Suprapubic skin (tissue), 3 donors: ENCODE measurements around the gene SERPINA9.

Experiments
- EP300 ChIP-seq: sonication (generic); formaldehyde crosslinking; IDR thresholded peaks from one replicate; pipeline ENCODE4 v1.6.1; 2017; ENCODE audit warnings: antibody characterized with exemption
- TF ChIP-seq, protein P1 (sequence below), 2 donors: fragments of 200-600 bp in 1 of 2; fragments of 450-650 bp in 1 of 2; sonication (generic) in 1 of 2; IDR thresholded peaks; one replicate each; pipeline ENCODE4 v1.5.1; 2016 to 2019; ENCODE audit warnings: antibody characterized with exemption in 2 of 2, mild to moderate bottlenecking in 1 of 2, moderate library complexity in 1 of 2

DNA sequence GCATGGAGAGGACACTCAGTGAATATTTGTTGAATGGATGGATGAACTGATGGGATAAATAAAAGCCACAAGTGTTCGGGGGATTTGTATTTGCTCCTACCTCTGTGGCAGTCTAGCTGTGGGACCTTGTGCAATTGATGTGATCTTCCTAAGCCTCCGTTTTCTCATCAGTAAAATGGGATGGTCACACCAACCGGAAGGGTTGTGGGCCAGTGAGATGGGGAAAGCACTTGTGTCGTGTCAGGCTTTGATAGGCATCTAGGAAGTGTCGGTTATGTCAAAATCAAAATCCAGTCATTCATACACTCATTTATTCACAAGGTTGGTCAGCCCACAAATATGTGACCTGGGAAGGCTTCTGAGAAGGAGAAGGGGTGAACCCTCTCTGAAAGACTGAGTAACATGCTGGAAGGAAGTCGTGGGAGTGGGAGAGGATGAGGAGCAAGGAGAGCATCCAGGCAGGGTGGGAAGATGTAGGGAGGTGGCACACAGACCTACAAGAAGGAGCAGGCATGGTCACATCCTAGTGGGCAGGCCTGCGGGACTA lies 7.8 kb upstream of the SERPINA9 start:
- TF ChIP-seq, protein P1, sequence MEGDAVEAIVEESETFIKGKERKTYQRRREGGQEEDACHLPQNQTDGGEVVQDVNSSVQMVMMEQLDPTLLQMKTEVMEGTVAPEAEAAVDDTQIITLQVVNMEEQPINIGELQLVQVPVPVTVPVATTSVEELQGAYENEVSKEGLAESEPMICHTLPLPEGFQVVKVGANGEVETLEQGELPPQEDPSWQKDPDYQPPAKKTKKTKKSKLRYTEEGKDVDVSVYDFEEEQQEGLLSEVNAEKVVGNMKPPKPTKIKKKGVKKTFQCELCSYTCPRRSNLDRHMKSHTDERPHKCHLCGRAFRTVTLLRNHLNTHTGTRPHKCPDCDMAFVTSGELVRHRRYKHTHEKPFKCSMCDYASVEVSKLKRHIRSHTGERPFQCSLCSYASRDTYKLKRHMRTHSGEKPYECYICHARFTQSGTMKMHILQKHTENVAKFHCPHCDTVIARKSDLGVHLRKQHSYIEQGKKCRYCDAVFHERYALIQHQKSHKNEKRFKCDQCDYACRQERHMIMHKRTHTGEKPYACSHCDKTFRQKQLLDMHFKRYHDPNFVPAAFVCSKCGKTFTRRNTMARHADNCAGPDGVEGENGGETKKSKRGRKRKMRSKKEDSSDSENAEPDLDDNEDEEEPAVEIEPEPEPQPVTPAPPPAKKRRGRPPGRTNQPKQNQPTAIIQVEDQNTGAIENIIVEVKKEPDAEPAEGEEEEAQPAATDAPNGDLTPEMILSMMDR (IDR thresholded peaks at IDR 0.05), result no peak
- no peak for TF ChIP-seq EP300
